HepG2 (cell line): ENCODE data around the gene PRKRIP1.

ENCODE experiments used
- ATF3 ChIP-seq: sonication (generic); formaldehyde crosslinking; IDR thresholded peaks from 2 replicates; pipeline ENCODE4 v1.4.0; 2020; ENCODE audit warnings: missing genetic modification reagents
- CHD4 ChIP-seq: fragments of 200-600 bp; sonication (generic); IDR thresholded peaks from 2 replicates; pipeline ENCODE4 v1.7.0; 2017; ENCODE audit warnings: mild to moderate bottlenecking, low read length, borderline replicate concordance
- CREB3 ChIP-seq: sonication (generic); formaldehyde crosslinking; IDR thresholded peaks from 2 replicates; pipeline ENCODE4 v1.5.0; 2020; ENCODE audit warnings: missing genetic modification reagents
- GTF2F1 ChIP-seq: fragments of 150-350 bp; IDR thresholded peaks from 2 replicates; pipeline ENCODE4 v1.6.1; 2014; ENCODE audit warnings: low read length
- KDM1A ChIP-seq: IDR thresholded peaks from 2 replicates; pipeline ENCODE4 v1.6.1; 2016; ENCODE audit warnings: missing compliant biosample characterization
- NR3C1 ChIP-seq: sonication (generic); formaldehyde crosslinking; IDR thresholded peaks from 2 replicates; pipeline ENCODE4 v1.4.0; 2020; ENCODE audit warnings: missing genetic modification reagents
- REST ChIP-seq, 2 experiments: IDR thresholded peaks; 2 replicates each; pipeline ENCODE4 v1.6.1; 2011 to 2012; ENCODE audit warnings: low read length in 2 of 2, borderline replicate concordance in 1 of 2, low read depth in 1 of 2, mild to moderate bottlenecking in 1 of 2, moderate library complexity in 1 of 2
- ZBTB10 ChIP-seq: sonication (generic); formaldehyde crosslinking; IDR thresholded peaks from 2 replicates; pipeline ENCODE4 v1.4.0; 2020; ENCODE audit warnings: missing genetic modification reagents, borderline replicate concordance
- ZNF282 ChIP-seq: fragments of 450-650 bp; IDR thresholded peaks from 2 replicates; pipeline ENCODE4 v1.6.1; 2018; ENCODE audit not compliant: partially characterized antibody
- ZNF3 ChIP-seq: IDR thresholded peaks from 2 replicates; pipeline ENCODE4 v1.7.0; 2017; ENCODE audit warnings: inconsistent platforms

- no peak for TF ChIP-seq ZBTB10
- TF ChIP-seq NR3C1 (CRISPR knock-in tag): no peak
- no peak for TF ChIP-seq GTF2F1
- TF ChIP-seq REST (IDR thresholded peaks at IDR 0.05; ENCODE audit: borderline replicate concordance in 1 of 2, low read depth in 1 of 2, low read length in 2 of 2): no peak
- no peak for TF ChIP-seq KDM1A (CRISPR knock-in tag)
- no peak for TF ChIP-seq CREB3 (CRISPR knock-in tag)
- TF ChIP-seq ATF3 (CRISPR knock-in tag): no peak
- TF ChIP-seq ZNF3 (CRISPR knock-in tag): no peak
- no peak for TF ChIP-seq CHD4
- TF ChIP-seq ZNF282: no peak
These were observed 35.6 kb downstream of the PRKRIP1 start for GRCh38 chr7:102431617-102432298.
